Stimulated activated CD4-positive, alpha-beta T cell treated with anti-CD3 and anti-CD28 coated beads, Interleukin-4, amount 100 ng/mL, for 24 hours (primary cell): Measurements from ENCODE around the gene ZNF552.
"Not testable (repeated sequence)": the region's sequence is repeated elsewhere in the genome, so short reads cannot be mapped to it uniquely, and the experiment has no call there.

Experiments
- DNase-seq: peaks from one replicate; pipeline ENCODE4 v3.0.0-alpha.2; 2020

ZNF552 gene

GRCh38 chr19:57817976-57818375, 3.3 kb upstream of the ZNF552 start:
- no peak for DNase-seq

DNA sequence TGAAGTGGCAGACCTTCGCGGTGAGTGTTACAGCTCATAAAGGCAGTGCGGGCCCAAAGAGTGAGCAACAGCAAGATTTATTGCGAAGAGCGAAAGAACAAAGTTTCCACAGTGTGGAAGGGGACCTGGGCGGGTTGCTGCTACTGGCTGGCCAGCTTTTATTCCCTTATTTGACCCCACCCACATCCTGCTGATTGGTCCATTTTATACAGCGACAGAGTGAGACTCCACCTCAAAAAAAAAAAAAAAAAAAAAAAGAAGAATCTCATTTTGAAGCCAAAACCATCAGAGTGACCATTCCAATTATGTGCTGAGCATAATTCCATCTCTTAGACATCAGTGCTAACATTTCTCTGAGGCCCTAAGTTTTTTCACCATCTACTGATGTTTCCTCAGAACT, 1.9 kb upstream of the ZNF552 start:
- no peak for DNase-seq

DNA sequence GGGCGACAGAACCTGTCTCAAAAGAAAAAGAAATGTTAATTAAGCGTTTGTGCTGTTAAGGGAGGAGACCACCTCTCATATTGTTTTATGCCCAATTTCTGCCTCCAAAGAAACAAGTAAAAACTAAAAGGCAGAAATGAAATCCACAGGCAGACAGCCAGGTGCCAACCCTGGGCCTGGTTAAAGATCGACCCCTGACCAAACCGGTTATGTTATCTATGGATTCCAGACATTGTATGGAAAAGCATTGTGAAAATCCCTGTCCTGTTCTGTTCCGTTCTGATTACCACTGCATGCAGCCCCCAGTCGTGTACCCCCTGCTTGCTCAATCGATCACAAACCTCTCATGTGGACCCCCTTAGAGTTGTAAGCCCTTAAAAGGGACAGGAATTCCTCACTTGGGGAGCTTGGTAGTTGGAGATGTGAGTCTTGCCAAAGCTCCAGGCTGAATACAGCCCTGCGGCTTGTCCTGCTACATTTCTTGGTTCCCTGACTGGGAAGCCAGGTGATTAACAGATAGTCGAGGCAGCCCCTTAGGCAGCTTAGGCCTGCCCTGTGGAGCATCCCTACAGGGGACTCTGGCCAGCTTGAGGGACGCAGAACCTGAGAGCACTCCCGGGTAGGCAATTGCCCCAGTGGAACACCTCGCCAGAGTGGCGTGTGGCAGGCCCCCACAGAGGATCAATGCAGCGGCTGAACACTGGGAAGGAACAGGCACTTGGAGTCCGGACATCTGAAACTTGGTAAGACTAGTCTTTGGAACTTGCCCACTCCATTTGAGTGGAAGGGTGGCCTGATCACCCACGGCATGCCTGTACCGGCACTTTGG, 748 bp upstream of the ZNF552 start:
- no peak for DNase-seq

- DNase-seq = no peak
Measured at GRCh38 chr19:57813919-57814504, 701 bp downstream of the ZNF552 start.

DNA sequence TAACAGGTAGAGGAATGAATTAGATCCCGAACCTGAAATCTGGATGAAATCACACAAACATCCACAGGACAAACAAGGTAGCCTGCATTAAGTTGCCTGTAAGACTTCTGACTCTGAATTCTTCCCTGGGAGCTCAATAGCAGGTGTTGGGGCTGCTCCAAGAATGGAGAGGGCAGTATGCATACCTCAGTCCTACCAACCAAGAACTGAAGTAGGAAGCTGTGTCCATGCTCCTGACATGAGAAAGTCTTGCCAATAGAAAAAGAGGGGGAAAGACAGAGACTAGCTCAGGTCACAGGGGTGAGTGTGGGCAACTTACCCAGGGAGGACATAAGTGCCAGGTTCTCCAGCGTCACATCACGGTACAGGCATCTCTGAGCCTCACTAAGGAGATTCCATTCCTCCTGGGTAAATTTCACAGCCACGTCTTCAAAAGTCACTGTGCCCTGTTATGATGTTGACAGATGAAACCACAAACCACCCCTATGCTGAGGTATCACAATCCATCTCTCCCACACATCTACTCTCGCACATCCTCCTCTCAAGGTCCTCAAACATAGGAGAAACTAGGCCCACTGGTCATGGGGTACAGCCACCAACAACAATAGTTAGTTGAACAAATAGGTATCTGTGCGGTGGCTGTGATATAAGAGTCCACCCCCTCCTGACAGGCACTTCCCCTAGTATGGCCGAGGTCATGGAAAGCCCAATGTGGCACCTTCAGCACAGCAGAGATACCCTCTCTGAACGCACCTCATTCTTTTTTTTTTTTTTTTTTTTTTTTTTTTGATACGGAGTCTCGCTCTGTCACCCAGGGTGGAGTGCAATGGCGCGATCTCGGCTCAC, 1.5 kb downstream of the ZNF552 start:
- not testable (repeated sequence) for DNase-seq

DNA sequence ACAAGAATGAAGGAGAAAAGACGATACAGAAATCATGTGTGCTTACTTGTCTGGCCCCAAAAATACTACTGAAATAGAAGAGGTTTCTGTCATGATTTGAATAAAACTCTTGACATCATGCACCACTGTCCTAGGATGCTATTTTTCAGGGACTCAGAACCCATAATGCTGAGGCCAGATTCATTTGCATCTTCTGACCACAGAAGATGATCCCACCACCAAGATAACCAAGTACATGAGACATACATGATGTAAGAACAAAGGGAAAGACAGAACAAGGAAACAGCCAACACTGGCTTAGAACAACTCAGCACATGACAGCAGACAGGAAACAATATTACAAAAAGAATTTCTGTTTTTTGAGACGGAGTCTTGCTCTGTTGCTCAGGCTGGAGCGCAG, 2.5 kb downstream of the ZNF552 start:
- DNase-seq = no peak

DNA sequence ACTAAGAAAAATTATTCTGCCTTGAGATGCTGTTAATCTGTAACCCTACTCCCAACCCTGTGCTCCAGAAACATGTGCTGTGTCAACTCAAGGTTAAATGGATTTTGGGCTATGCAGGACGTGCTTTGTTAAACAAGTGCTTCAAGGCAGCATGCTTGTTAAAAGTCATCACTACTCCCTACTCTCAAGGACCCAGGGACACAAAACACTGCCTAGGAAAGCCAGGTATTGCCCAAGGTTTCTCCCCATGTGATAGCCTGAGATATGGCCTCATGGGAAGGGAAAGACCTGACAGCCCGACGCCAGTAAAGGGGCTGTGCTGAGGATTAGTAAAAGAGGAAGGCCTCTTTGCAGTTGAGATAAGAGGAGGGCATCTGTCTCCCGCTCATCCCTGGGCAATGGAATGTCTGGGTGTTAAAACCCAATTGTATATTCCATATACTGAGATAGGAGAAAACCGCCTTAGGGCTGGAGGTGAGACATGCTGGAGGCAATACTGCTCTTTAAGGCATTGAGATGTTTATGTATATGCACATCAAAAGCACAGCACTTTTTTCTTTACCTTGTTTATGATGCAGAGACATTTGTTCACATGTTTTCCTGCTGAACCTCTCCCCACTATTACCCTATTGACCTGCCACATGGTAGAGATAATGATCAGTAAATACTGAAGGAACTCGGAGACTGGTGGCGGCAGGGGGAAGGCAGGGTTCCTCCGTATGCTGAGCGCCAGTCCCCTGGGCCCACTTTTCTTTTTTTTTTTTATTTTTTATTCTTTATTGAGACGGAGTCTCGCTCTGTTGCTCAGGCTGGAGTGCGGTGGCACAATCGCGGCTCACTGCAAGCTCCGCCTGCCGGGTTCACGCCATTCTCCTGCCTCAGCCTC, 4.1 kb downstream of the ZNF552 start:
- not testable (repeated sequence) for DNase-seq

DNA sequence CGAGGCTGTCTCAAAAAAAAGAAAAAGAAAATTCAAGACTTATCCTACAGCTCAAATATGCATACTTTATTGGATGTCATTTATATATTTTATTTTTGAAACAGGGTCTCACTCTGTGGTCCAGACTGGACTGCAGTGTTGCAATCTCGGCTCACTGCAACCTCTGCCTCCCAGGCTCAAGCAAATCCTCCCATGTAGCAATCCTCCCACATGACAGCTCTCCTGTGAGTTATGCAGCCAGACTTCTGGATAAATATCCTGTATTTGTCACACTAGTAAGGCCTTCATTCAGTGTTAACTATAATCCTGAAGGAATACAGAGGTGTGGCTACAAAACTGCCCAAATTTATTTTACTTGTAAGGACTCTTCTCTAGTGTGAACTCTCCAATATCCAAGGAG, 7.2 kb downstream of the ZNF552 start:
- DNase-seq = no peak

DNA sequence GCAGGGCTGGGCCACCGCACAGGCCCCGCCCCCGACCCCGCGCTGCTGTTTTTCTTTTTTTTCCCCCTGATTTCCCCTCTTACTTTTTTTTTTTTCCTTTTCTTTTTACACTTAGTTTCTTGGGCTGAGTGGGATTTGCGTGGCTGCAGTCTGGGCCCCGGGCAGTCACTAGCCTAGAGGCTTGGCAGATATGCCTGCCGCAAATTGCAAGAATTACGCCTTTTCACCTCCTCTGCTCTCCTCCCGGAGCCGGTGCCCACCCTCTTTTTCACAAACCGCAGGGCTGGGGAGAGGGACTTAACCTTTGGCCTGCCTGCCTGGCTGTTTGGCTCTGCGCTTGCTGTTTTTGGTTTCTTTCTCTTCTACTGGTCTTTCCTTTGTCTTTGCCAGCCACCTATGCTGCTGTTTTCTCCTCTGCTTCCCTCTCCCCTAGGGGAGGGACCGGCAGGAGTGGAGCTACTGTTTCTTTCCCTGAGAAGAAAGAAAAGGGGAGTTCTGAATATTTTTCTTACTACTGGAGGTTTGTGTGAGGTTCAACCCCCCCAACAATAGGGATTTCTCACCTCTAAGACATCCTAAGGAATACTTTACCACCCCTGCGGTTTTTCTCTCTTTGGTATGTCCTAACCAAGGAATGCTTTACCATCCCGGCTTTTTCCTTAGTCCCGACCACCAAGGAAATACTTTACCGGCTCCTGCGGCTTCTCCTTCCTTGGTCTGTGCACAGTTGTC, 11.0 kb downstream of the ZNF552 start:
- no peak for DNase-seq

GRCh38 chr19:57803265-57803593, 11.5 kb downstream of the ZNF552 start:
- no peak for DNase-seq

DNA sequence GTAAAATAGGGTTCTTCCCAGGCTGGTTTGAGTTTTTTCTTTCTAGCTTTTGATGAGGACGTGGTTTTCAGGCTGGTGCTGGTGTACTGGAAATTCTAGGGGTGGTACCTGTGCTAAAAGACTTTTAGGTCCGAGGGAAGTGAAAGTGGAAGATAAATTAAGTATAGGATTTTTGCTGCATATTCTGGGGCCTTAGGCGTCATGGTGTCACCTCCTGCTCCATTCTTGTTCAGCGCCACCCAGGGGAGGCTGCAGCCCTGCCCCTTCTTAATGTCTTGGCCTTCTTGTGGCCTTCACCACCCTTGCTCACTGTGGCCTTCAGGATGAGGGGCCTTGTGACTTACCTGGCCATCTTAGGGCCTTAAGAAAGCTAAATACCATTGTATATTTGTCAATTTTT, 12.4 kb downstream of the ZNF552 start:
- DNase-seq = no peak

- DNase-seq = no peak
Measured at GRCh38 chr19:57800696-57801095, 14.0 kb downstream of the ZNF552 start.

DNA sequence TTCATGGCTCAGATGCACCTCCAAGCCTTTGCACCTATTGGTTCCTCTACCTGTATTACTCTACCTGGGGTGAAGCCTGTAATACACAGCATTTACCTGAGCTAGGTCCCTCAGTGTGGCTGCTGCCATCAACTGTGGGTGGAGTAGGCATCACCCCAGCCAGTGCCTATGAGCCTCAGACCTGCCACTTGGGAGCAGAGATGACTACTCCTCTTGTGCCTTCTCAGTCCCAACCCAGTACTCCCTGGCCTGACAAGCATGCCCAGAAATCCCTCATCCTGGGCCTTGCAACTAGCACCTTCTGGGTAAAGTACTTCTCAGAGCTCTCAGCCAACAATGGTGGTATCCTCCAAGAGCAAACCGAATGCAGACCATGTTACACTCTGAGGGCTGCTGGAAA, 18.1 kb downstream of the ZNF552 start:
- DNase-seq = not testable (repeated sequence)

DNA sequence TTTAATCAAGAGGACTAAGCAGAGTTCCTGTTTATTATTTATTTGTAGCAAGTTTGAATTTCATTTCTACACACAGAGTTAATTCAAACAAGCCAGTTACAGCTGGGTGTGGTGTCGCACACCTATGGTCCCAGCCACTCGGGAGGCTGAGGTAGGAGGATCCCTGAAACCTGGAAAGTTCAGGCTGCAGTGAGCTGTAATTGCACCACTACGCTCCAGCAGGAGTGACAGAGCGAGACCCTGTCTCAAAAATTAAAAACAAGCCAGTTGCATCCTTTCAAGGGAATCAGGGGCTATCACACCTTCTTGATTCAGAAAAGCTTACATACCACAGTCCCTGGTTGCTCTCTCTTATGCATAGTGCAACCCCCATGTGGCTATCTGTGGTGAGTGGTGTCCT, 25.4 kb downstream of the ZNF552 start:
- DNase-seq = no peak

DNA sequence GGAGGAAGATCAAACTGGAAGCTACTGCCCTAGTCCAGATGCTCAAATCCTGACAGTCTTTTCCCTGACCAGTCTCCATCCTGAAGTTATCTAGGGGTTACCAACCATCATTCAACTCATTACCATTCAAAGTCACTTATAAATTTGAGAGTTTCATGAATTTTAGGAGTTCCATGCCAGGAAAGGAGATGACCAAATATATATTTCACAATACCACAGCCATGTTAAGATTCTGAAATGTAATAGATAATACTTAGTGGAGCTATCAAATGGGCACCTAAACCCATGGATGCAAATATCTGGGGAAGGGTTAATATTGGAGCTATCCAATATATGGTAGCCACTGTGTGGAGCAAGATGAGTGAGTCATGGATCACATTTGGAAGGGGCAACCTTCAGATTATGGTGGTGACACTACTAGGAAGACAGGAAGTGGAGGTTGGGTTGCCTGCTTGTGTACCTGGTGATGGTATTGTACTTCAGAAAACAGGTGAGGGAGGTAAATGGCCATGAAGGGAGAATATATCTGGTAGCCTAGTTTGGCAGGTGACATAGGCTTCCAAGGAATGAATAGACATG, 26.5 kb downstream of the ZNF552 start:
- DNase-seq = no peak

- no peak for DNase-seq
Measured at GRCh38 chr19:57786906-57787305, 27.8 kb downstream of the ZNF552 start.

DNA sequence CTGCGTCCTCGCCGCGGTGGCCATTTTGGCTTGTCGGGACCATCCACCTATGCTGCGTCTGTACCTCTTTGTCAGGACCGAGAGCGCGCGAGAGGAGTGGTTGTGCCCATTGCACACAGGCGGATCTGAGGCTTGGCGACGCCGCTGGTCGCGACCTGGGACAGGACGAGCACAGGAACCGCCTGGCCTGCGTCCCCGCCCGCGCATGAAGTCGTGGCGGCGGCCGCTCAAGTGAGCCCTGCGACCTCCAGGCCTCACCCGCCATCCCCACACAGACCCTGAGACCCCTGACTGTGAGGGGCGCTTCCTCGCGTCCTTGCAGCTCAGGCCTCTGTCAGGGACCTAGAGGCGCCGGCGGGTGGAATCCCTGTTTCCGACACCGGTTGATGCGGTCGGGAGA, 28.4 kb downstream of the ZNF552 start:
- DNase-seq = no peak

DNA sequence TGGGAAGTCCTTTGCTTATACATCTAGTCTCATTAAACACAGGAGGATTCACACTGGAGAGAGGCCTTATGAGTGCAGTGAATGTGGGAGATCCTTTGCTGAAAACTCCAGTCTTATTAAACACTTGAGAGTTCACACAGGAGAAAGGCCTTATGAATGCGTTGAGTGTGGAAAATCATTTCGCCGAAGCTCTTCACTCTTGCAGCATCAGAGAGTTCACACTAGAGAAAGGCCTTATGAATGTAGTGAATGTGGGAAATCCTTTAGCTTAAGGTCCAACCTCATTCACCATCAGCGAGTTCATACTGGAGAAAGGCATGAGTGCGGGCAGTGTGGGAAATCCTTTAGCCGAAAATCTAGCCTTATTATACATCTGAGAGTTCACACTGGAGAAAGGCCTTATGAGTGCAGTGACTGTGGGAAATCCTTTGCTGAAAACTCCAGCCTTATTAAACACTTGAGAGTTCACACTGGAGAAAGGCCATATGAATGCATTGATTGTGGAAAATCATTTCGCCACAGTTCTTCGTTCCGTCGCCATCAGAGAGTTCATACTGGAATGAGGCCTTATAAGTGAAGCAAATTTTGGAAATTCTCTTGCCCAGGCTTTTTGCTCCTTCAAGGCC, 35.4 kb downstream of the ZNF552 start:
- DNase-seq = no peak

GRCh38 chr19:57778336-57778735, 36.4 kb downstream of the ZNF552 start:
- no peak for DNase-seq

DNA sequence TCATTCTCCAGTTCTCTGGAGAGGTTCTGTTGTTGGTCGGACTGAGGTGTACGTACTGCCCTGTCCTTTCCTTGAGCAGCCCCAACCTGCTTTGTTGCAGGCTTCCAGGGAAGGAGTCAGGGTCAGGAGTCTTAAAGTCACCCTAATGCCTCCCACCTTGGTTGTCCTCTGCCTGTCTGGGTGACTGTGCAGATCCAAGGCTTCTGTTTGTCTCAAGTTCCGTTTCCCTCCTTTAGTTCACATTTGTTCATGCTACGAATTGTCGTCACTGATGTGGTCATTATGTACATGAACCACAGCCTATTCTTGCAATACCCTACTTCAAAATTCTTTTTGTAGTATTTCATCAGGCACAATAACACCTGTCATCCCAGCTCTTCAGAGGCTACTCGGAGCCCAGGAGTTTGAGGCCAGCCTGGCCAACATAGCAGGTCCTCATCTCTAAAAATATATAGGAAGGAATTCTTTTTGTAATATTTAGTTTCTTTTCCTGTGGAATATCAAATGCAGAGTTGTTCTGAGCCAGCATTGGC, 37.9 kb downstream of the ZNF552 start:
- DNase-seq = no peak

DNA sequence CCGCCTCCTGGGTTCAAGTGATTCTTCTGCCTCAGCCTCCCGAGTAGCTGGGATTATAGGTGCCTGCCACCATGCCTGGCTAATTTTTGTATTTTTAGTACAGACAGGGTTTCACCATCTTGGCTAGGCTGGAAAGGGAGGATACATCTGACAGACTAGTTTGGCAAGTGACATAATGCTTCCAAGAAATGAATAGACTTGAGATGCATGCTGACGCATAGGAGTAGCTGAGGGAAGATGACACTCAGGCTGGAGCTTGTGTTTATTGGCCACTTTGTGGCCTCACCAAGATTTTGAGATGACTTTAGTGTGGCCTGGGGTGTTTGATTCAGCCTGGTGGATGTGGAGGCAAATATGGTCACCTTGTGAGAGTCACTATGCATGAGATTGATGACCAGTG, 41.2 kb downstream of the ZNF552 start:
- no peak for DNase-seq
